Muscle of back (tissue), 11 donors: ENCODE data around the gene IQCE. TPM values are rescaled to one million over a fixed set of nuclear protein-coding genes. Genes with fewer than 3 reads are reported as not detected.

Experiments used
- DNase-seq, 3 donors: peaks; one replicate each; pipeline versions ENCODE4 v3.0.0 to v3.0.0-alpha.2; 2013
- polyA plus RNA-seq, 10 donors: library from polyadenylated mRNA; unstranded; fragments of 120-200 nt; gene quantifications; one replicate each; pipeline ENCODE4 v1.2.1, GENCODE V29; 2013; ENCODE audit not compliant: insufficient read length in 10 of 10

IQCE gene
- polyA plus RNA-seq, 10 donors: 6.1 to 10.0 (median 6.7) TPM

DNA sequence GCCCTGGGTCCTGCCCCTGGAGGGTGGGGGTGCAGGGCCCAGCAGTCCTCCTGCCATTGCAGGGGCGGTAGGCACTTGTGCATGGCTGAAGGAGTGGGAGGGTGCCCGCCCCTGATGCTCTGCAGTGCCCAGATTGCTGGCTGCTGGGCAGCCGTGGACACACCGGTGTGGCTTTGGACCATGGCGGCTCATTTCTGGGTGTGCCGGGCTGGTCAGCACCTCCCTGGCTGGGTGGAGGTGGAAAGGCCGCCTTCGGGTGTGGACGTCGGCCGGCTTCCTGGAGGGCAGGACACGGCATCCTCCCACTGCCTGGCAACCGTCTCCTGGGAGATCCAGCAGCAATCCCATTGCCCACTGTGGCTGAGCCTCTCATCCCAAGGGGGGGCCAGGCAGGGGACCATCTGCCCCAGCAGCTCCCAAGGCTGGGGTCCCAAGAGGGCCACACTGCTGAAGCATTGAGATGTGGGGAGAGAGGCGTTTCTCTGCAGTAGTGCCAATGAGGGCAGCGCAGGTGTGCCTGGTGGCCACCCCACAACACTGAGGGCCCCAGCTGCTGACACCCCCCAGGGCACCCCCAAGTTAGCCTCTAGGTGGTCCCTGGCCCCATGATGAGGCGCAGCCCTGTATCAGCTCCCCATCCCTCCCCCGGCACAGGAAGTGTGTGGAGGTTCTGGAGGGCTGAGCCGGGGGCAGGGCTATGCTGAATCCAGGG lies 85.9 kb downstream of the IQCE start:
- no peak for DNase-seq

DNA sequence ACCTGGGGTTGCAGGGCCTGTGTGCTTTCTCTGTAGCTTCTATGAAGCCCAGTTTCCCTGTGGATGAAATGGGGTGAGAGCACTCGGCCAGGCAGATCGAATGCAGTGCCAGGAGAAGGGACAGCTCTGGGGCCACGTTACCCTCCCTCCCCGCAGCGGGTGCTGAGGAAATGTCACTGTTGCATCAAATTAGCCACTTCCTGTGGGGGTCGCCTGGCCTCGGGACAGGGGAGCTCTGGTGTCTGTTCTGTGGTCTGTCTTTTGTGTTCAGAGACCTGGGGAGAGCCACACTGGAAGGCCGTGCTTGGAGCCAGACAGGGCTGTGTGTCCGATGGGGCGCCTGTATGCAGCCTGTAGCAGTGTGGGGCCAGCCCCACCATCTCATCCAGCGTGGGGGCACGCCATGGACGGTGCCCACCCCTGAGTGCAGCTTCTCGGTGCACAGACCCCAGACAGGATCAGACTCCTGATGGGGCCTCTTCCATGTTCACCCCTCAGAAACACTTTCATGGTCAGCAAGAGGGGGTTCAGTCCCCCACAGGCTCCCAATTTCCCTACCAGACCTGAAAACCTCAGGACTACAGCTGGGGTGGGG lies 86.6 kb downstream of the IQCE start:
- DNase-seq: peak in 1 of 3 donors; percentile 66

DNA sequence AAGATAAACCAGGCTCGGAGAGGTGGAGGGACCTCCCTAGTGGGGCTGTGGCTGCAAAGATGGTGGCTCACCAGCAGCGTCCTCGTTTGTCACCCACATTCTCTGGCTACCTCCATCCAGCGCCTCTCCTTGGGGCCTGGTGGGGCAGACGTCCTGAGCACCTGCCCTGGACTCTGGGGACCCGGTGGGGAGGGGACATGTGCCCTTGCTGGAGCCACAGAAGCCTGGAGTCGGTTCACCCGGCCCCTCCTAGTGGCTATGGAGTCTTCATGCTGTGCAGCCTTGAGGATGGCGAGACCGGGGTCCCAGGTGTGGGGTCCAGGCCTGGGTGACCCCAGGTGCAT lies 87.5 kb downstream of the IQCE start:
- no peak for DNase-seq

DNA sequence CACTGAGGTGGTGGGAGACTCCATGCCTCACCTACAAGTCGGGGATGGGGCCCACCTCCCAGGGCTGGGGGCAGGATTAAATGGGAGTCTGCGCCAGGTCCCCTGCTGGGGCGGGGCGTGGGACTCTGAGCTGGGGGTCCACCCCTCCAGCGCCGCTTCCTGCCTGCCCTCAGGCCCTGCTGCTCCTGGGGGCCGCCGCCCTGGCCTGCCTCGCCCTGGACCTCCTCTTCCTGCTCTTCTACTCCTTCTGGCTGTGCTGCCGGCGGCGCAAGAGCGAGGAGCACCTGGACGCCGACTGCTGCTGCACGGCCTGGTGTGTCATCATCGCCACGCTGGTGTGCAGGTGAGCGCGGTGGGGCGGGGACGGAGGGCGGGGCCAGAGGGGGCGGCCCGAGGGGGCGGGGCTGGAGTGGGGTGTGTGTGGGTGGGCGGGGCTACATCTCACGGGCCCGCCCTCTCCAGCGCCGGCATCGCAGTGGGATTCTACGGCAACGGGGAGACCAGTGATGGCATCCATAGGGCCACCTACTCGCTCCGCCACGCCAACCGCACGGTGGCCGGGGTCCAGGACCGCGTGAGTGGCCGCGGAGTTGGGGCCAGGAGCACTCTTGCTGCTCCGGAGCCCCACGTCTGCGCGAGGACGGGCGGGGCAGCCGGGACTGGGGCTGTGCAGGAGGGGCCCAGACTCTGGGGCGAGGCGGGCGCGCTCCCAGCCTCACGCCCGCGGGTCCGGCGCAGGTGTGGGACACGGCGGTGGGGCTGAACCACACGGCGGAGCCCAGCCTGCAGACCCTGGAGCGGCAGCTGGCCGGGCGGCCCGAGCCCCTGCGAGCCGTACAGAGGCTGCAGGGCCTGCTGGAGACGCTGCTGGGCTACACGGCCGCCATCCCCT lies 88.1 kb downstream of the IQCE start:
- no peak for DNase-seq

DNA sequence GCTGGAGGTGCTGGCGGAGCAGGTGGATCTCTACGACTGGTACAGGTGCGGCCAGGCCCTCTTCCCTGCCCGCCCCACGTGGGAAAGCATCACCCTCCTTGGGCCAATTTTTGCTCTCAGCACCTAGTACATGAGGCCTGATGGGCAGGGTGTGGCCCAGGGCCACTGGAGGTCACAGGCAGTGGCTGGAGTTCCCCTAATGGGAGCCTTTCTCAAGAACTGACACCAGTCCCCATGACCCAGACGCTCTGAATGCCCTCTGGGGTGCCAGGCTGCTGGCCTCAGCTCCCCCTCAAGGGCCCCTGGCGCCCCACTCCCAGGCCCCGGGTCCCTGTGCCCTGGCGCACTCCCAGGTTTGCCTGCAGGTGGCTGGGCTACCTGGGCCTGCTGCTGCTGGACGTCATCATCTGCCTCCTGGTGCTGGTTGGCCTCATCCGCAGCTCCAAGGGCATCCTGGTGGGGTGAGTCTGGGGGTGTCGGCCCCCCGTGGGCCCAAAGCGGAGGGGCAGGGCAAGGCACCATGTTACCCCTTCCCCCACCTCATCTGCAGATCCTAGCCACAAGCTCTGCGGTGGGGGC lies 88.9 kb downstream of the IQCE start:
- DNase-seq: no peak

DNA sequence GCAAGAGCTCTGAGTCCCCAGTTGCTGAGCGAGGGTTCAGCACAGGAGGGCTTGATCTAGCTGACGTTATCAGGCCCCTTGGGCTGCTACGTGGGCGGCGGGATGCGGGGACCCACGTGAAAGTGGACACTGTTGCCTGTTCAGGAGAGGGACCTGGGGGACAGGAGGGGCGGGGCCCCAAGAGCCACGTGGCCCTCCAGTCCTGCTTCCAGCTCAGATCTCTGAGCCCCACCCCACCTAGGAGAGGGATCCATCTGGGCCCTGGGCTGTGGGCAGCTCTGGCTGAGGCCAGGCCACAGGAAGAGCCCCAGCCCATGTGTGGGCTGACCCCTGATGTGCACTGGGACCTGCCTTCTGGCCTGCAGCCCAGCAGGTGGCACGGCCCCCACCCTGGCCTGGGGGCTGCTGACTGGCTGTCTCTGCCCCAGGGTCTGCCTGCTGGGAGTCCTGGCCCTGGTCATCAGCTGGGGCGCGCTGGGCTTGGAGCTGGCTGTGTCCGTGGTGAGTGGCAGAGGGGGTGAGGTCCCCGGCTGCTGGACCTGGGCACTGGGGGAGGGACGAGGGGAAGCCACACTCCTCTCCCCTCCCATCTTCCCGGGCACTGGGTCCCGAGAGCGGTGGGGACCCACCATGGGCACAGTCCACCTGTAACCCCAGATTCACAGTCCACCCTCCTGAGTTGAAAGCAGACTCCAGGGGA lies 90.5 kb downstream of the IQCE start:
- DNase-seq: no peak

DNA sequence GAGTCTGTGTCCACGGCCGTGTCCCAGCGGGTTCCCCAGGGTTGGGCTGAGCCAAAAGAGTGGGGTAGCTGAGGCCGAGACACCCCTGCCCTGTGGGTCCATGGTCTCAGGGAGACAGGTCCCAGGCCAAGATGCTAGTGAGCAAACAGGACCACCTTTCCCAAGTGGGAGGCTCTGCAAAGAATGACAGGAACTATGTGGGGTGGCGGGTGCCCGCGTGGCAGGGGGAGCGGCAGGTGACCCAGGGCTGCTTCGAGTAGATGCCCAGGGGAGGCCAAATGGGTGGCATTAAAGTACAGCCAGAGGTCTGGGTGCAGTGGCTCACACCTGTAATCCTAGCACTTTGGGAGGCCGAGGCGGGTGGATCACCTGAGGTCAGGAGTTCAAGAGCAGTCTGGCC lies 91.2 kb downstream of the IQCE start:
- no peak for DNase-seq

DNA sequence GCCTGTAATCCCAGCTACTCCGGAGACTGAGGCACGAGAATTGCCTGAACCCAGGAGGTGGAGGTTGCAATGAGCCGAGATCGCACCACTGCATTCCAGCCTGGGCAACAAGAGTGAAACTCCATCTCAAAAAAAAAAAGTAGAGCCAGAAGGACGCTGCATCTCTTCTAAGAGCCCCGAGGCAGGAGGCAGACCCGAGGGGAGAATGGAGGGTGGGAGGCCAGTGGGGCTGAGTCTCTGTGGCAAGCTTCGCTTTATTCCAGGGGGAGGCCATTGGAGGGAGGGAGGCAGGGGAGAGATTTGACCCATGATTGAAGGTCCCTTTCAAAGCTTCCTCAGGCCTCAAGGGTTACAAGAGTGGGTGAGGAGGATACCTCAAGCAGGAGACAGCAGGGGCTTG lies 91.7 kb downstream of the IQCE start:
- DNase-seq: no peak

DNA sequence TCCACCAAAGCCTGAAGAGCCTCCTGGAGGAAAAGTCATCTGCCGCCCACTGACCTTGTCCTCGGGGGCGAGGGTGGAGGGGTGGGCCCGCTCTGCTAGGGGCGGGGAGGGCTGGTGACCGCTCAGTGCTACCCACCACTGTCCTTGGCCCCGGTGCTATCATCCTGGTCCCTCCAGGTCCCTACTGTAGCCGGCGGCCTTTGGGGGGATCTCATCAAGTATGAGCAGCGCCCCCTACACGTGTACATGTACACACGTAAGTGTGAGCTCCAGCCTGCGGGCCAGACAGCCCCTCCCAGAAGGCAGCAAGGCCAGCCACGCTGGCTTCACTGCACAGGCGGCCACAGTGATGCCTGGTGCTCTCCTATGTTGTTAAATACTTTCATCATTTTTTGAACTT lies 92.6 kb downstream of the IQCE start:
- no peak for DNase-seq

DNA sequence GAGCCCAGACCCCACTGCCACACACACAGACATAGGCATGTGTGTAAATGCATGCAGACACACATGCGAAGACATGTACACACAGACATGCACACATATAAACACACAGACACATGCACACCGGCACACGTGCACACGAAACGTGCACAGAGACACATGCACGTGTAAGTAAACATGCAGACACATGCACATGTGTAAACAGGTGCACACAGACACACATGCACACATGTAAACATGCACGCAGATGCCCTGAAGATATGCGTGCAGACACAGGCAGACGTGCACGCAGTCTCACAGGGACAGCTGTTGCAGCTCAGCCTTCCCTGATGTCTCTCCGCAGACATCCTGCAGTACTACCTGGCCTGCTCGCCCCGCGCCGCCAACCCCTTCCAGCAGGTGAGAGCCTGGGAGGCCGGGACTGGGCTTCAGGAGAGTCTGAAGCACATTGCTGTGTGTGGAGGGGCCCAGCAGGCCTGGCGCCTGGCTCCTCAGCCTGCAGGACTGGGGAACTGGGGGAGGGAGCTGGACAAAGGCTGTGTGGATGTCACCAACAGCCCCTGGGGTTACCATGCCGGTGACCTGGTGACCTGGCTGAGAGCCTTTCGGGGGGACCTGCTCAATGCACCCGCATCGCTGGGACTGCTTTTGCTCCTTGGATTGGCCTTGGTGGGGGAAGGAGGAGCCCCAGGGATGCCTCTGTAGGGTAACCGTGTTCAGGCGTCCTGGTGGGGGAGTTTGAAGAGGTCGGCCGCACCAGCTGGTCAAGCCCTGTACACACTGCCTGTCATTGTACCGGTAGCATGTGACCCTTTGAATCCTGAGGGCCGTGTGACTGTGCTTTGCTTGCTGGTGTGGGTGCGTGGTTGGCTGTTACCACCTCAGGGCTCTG lies 93.3 kb downstream of the IQCE start:
- DNase-seq: no peak

DNA sequence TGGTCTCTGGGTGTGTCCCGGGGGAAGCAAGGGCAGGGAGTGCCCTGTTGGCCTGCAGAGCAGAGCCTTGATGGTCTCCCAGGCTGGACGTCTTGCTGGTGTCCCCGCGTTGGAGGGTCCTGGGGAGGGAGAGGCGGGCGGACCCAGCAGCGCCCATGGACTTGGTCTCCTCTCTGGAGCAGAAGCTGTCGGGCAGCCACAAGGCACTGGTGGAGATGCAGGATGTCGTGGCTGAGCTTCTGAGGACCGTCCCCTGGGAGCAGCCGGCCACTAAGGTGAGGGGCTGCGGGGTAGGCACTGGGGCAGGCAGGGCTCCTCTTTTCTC lies 93.9 kb downstream of the IQCE start:
- DNase-seq: no peak

DNA sequence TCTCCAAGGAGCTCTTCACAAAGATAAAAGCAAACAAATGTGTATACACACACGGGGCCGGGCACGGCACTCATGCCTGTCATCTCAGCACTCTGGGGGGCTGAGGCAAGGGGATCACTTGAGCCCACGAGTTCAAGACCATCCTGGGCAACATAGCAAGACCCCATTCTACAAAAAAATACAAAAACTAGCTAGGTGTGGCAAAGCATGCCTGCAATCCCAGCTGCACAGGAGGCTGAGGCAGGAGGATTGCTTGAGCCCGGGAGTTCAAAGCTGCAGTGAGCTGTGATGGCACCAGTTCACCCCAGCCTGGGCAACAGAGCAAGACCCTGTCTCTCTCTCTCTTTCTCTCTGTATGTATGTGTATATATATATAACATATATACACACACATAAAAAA lies 95.3 kb downstream of the IQCE start:
- DNase-seq: no peak

DNA sequence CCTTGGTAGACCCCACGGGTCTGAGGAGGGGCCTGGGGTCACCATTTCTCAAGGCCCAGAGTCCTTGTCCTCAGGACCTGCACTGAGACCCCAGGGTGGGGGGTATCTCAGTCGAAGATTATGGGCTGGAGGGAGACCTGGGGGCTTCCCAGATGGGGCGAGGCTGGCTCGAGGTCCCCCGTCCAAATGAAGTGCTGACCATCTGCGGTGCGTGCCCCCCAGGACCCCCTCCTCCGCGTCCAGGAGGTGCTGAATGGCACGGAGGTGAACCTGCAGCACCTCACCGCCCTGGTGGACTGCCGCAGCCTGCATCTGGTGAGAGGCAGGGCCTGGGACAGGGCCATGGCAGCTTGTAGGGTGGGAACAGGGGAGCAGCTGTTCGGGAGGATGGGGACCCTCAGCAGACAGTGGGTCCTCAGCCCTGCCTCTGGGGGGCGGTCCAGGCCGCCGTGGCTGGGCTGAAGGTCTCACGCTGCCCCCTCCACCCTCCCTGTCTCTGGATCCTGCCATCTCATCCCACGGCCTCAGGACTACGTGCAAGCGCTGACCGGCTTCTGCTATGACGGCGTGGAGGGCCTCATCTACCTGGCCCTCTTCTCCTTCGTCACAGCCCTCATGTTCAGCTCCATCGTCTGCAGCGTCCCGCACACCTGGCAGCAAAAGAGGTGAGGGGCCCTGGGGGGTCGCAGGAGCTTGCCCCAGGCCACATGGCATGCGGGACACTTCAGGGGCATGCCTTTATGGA lies 97.3 kb downstream of the IQCE start:
- DNase-seq: no peak

DNA sequence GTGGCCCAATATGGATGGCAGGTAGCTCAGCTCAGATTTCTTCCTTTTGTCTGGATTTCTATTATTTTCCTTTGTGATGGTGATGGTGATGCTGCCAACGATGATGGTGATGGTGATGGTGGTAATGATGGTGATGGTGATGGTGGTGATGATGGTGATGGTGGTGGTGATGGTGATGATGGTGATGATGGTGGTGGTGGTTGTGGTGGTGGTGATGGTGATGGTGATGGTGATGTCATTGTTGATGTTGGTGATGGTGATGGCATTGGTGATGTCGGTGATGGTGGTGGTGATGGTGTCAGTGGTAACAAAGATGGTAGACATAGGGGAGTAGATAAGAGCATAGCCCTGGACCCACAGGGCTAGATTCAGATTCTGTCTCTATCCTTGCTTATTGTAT lies 98.4 kb downstream of the IQCE start:
- no peak for DNase-seq

DNA sequence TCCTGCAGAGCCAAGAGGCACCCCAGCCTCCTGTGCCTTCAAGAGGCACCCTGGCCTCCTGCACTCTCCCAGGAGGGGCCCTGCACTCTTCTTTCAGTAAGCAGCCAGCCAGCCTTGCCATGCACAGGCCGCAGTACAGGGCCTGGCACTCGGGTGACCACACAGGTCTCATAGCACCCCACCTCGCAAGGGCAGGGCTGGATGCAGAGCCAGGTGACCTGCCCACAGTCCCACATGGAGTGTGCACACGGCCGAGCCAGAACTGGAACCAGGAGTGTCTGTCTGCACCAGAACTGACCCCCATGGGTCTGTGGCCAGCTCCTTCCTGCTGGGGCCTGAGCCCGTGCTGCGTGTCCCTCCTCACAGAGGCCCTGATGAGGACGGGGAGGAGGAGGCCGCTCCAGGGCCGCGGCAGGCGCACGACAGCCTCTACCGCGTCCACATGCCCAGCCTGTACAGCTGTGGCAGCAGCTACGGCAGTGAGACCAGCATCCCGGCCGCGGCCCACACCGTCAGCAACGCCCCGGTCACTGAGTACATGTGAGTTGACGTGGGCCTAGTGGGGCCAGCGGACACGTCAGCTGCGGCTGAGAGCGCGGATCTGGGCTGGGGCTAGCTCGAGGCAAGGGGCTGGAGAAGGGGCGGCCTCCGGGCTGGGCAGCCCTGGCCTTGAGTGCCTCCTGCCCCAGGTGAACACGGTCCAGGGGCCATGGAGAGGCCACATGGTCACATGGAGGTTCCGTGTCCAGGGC lies 99.3 kb downstream of the IQCE start:
- no peak for DNase-seq

DNA sequence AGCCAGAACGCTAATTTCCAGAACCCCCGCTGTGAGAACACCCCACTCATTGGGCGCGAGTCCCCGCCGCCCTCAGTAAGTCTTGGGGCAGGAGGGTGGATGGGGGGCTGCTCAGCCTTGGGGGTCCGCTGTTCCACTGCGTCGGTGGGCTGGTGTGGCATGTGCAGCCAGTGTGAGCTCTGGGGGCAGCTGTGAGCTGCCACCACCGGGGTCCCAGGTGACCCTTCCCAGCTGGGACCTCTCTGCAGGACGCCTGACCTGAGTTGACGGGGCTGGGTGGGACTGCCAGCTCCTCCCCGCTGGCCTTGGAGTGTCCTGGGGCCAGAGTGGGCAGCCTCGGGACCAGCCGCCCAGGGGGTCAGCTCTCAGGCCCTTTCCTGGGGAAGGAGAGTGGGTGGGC lies 100.2 kb downstream of the IQCE start:
- DNase-seq: no peak

DNA sequence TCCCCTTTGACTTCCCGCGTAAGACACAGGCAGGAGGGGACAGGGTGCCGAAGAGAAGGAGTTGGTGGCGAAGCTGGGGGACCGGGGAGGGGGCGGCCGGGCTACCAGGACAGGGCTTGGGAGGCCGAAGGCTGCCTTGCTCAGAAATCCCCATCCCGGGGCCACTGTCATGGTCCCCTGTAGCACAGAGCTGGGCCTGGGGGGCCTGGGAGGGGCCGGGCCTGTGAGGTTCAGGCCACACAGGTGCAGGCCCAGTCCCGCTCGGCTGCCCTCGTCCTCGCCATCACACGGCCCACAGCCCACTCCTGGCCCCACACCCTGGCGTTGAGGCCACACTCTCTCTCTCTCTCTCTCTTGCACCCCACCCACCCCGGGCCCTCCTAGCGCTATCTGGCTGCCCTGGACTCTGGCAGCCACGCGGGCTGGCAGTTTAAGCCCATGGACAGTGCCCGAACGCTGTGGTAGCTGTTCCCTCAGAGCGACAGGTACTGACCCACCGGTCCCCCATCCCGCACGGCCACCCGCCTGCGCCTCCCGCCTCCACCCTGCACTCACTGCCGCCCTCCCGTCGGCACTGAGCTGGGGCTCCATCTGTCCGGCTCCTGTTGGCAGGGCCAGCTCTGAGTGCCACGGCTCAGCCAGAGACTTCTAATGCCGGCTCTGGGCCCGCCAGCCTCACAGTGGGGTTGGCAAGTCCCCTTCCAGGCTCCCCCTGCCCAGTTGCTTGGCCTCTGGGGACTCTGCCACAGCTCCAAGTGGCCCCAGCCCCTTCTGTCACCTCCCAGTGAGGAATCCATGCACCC lies 101.0 kb downstream of the IQCE start:
- no peak for DNase-seq

DNA sequence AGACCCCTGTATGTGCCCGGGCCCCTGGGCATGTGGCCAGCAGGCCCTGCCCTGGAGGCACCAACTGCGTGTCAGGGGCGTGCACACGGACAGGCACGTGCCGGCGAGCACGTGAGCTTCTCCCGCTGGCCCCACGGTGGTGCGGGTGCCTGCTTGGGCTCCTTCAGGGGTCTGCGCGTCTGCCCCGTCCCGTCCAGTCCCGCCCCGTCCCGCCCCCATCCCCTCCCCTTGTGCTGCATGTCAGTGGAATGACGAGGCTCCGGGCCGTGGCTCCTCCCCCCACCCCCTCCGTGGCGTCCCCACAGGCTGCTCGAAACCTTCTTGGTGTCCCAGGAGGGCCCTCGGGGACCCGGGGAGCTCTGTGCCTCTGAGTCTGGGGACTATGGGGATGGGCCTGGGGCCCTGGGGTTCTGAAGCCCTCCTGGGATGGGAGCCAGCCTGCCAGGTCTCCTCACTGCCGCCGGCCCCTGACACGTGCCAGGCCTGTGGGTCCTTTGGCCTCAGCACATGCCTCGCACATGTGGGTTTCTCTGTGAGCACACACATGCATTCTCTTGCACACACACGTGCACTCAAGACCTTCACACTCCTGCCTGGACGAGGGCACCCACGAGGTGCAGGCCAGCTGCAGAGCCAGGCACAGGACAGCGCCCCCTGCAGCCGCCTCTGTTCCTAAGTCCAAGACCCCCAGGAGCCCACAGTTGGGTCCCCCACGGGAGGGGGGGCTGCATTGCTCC lies 101.7 kb downstream of the IQCE start:
- no peak for DNase-seq
